ENCODE data around the gene NKAIN4.

Gene NKAIN4

GRCh38 chr20:63220696-63221399 is 33.4 kb downstream of the NKAIN4 start:
- DNase-seq (ENCODE audit: low read depth in 2 of 3, low spot score in 1 of 3): no peak

GRCh38 chr20:63219866-63220521 is 34.3 kb downstream of the NKAIN4 start:
- DNase-seq (ENCODE audit: low read depth in 2 of 3, low spot score in 1 of 3): no peak

- no peak for DNase-seq (ENCODE audit: low read depth in 2 of 3, low spot score in 1 of 3)
These were observed 34.8 kb downstream of the NKAIN4 start for GRCh38 chr20:63219447-63219821.

- DNase-seq (ENCODE audit: low read depth in 2 of 3, low spot score in 1 of 3): no peak
These were observed 35.4 kb downstream of the NKAIN4 start for GRCh38 chr20:63218701-63219446.

GRCh38 chr20:63217706-63218105 is 36.6 kb downstream of the NKAIN4 start:
- no peak for DNase-seq (ENCODE audit: low read depth in 2 of 3, low spot score in 1 of 3)

GRCh38 chr20:63216849-63217471 is 37.3 kb downstream of the NKAIN4 start:
- no peak for DNase-seq (ENCODE audit: low read depth in 2 of 3, low spot score in 1 of 3)

GRCh38 chr20:63216041-63216848 is 38.0 kb downstream of the NKAIN4 start, which contains the start of gene YTHDF1:
YTHDF1 (minus strand) TSS chr20:63216131; CDS start chr20:63215892, 239 bp downstream.
- DNase-seq (ENCODE audit: low read depth in 2 of 3, low spot score in 1 of 3): peak; percentile 87 to 96 (median 92)

- no peak for DNase-seq (ENCODE audit: low read depth in 2 of 3, low spot score in 1 of 3)
These were observed 38.9 kb downstream of the NKAIN4 start for GRCh38 chr20:63215101-63216040.

GRCh38 chr20:63214514-63214913 is 39.7 kb downstream of the NKAIN4 start:
- no peak for DNase-seq (ENCODE audit: low read depth in 2 of 3, low spot score in 1 of 3)

GRCh38 chr20:63212792-63213191 is 41.5 kb downstream of the NKAIN4 start:
- no peak for DNase-seq (ENCODE audit: low read depth in 2 of 3, low spot score in 1 of 3)

GRCh38 chr20:63212393-63212730 is 41.9 kb downstream of the NKAIN4 start:
- no peak for DNase-seq (ENCODE audit: low read depth in 2 of 3, low spot score in 1 of 3)

GRCh38 chr20:63210011-63210605 is 44.2 kb downstream of the NKAIN4 start:
- no peak for DNase-seq (ENCODE audit: low read depth in 2 of 3, low spot score in 1 of 3)

- no peak for DNase-seq (ENCODE audit: low read depth in 2 of 3, low spot score in 1 of 3)
These were observed 45.8 kb downstream of the NKAIN4 start for GRCh38 chr20:63208346-63208909.

GRCh38 chr20:63206878-63207277 is 47.4 kb downstream of the NKAIN4 start:
- DNase-seq (ENCODE audit: low read depth in 2 of 3, low spot score in 1 of 3): no peak

- DNase-seq (ENCODE audit: low read depth in 2 of 3, low spot score in 1 of 3): no peak
These were observed 48.4 kb downstream of the NKAIN4 start for GRCh38 chr20:63205896-63206295.

GRCh38 chr20:63204362-63204761 is 49.9 kb downstream of the NKAIN4 start:
- DNase-seq (ENCODE audit: low read depth in 2 of 3, low spot score in 1 of 3): no peak

GRCh38 chr20:63202811-63203526 is 51.3 kb downstream of the NKAIN4 start:
- no peak for DNase-seq (ENCODE audit: low read depth in 2 of 3, low spot score in 1 of 3)

- DNase-seq (ENCODE audit: low read depth in 2 of 3, low spot score in 1 of 3): no peak
These were observed 52.2 kb downstream of the NKAIN4 start for GRCh38 chr20:63202021-63202420.
